Measurements from ENCODE around the gene CORO6.
A peak's percentile ranks its signal among the peaks of the same experiment; 100 is the strongest.

DNA sequence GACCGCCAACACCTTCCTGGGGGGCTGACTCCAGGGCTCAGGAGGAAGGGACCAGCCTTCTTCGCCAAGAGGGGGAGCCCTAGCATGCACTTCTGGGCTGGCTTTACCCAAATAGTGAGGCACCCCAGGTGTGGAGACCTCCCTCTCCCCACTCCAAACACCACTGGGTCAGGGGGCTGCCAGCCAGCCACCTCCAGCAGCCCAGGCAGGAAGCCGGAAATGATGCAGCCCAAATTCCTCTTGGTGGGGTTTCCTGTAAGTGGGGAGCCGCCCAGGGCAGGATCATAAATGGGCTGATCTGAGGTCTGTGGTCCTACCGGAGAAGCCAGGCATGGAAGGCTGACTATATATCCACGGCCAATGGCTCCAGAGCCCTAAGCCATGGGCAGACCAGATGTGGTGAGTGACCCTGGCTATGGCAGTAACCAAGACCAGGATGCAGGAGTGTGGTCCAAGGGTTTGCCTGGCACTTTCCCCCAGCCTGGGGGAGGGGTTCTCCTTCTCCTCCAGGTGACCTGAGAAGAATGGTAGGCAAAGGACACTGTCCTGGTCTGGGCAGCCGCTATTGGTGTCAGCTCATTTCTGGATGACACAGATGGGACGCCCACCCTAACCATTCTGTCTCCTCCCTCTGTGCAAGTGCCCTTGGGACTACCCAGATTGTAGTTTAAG lies 37.5 kb downstream of the CORO6 start:
- TF ChIP-seq, protein P1, sequence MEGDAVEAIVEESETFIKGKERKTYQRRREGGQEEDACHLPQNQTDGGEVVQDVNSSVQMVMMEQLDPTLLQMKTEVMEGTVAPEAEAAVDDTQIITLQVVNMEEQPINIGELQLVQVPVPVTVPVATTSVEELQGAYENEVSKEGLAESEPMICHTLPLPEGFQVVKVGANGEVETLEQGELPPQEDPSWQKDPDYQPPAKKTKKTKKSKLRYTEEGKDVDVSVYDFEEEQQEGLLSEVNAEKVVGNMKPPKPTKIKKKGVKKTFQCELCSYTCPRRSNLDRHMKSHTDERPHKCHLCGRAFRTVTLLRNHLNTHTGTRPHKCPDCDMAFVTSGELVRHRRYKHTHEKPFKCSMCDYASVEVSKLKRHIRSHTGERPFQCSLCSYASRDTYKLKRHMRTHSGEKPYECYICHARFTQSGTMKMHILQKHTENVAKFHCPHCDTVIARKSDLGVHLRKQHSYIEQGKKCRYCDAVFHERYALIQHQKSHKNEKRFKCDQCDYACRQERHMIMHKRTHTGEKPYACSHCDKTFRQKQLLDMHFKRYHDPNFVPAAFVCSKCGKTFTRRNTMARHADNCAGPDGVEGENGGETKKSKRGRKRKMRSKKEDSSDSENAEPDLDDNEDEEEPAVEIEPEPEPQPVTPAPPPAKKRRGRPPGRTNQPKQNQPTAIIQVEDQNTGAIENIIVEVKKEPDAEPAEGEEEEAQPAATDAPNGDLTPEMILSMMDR (IDR thresholded peaks at IDR 0.05), result no peak
- no peak for TF ChIP-seq POLR2A (IDR thresholded peaks at IDR 0.05)
- peak in 1 of 3 donors; percentile 9 for TF ChIP-seq POLR2AphosphoS5 (IDR thresholded peaks at IDR 0.05)
- TF ChIP-seq EP300 (IDR thresholded peaks at IDR 0.05), result no peak
